Inflammatory macrophage treated with lipopolysaccharide for 1 hour (primary cell): ENCODE data around the gene SLX1A.
A peak's percentile ranks its signal among the peaks of the same experiment; 100 is the strongest.
"Not testable (repeated sequence)": the region's sequence is repeated elsewhere in the genome, so short reads cannot be mapped to it uniquely, and the experiment has no call there.

ENCODE experiments used
- DNase-seq, 2 donors: peaks; one replicate each; pipeline ENCODE4 v3.0.0-alpha.2; 2020 to 2022

The SLX1A gene

GRCh38 chr16:30193615-30194014, at the start of gene SLX1A, which contains the start of gene BOLA2B:
Gene SLX1A, plus strand, starts transcription at chr16:30193875. Its CDS starts 210 bp downstream, at chr16:30194085.
Gene BOLA2B, minus strand, starts transcription at chr16:30193666. Its CDS starts 71 bp downstream, at chr16:30193595.
- not testable (repeated sequence) for DNase-seq

GRCh38 chr16:30144017-30144416, 49.7 kb upstream of the SLX1A start:
- DNase-seq = no peak

GRCh38 chr16:30144917-30145316, 48.8 kb upstream of the SLX1A start:
- no peak for DNase-seq

- DNase-seq = no peak
These were observed 48.0 kb upstream of the SLX1A start for GRCh38 chr16:30145657-30146056.

GRCh38 chr16:30147843-30148510, 45.7 kb upstream of the SLX1A start:
- no peak for DNase-seq

- peak; percentile 86 for DNase-seq
These were observed 44.3 kb upstream of the SLX1A start for GRCh38 chr16:30149250-30149930.

- DNase-seq = no peak
These were observed 42.6 kb upstream of the SLX1A start for GRCh38 chr16:30151091-30151490.

- no peak for DNase-seq
These were observed 41.2 kb upstream of the SLX1A start for GRCh38 chr16:30152517-30152916.

GRCh38 chr16:30155188-30155587, 38.5 kb upstream of the SLX1A start:
- no peak for DNase-seq

- no peak for DNase-seq
These were observed 36.5 kb upstream of the SLX1A start for GRCh38 chr16:30157214-30157613.

GRCh38 chr16:30163538-30163937, 30.1 kb upstream of the SLX1A start:
- no peak for DNase-seq

- DNase-seq = peak; percentile 70 to 79
These were observed 27.3 kb upstream of the SLX1A start for GRCh38 chr16:30166202-30166902.

GRCh38 chr16:30168746-30169145, 24.9 kb upstream of the SLX1A start:
- DNase-seq = not testable (repeated sequence)

- DNase-seq = not testable (repeated sequence)
These were observed 24.3 kb upstream of the SLX1A start for GRCh38 chr16:30169416-30169815.

- not testable (repeated sequence) for DNase-seq
These were observed 23.5 kb upstream of the SLX1A start for GRCh38 chr16:30170145-30170544.

GRCh38 chr16:30173054-30173453, 20.6 kb upstream of the SLX1A start:
- DNase-seq = no peak

GRCh38 chr16:30176876-30177275, 16.8 kb upstream of the SLX1A start:
- peak in 1 of 2 donors; percentile 22 for DNase-seq

- DNase-seq = no peak
These were observed 14.5 kb upstream of the SLX1A start for GRCh38 chr16:30179195-30179594.

- no peak for DNase-seq
These were observed 13.7 kb upstream of the SLX1A start for GRCh38 chr16:30179931-30180330.

GRCh38 chr16:30180741-30181140, 12.9 kb upstream of the SLX1A start:
- DNase-seq = no peak

- DNase-seq = peak; percentile 53 to 81
These were observed 10.2 kb upstream of the SLX1A start, which contains the start of gene CORO1A for GRCh38 chr16:30183233-30184095. Gene CORO1A, plus strand, starts transcription at chr16:30183602. Its CDS starts 1,608 bp downstream, at chr16:30185210.

GRCh38 chr16:30184096-30184890, 9.4 kb upstream of the SLX1A start:
- DNase-seq = no peak
